Gastroesophageal sphincter (tissue), 3 donors: ENCODE results near the gene UBAC2.

Source experiments
- EP300 ChIP-seq: sonication (generic); formaldehyde crosslinking; IDR thresholded peaks from one replicate; pipeline ENCODE4 v1.6.1; 2017; ENCODE audit warnings: antibody characterized with exemption, mild to moderate bottlenecking
- POLR2A ChIP-seq, 2 donors: fragments of 450-650 bp; IDR thresholded peaks; one replicate each; pipeline ENCODE4 v1.6.1; 2017; ENCODE audit warnings: antibody characterized with exemption in 2 of 2, mild to moderate bottlenecking in 2 of 2, moderate library complexity in 1 of 2
- POLR2AphosphoS5 ChIP-seq: sonication (generic); formaldehyde crosslinking; IDR thresholded peaks from one replicate; pipeline ENCODE4 v1.6.1; 2017; ENCODE audit warnings: antibody characterized with exemption
- TF ChIP-seq, protein P1 (sequence below), 4 experiments: fragments of 200-600 bp in 2 of 4; fragments of 450-650 bp in 2 of 4; sonication (generic) in 1 of 4; IDR thresholded peaks; one replicate each; pipeline ENCODE4 v1.5.1; 2017 to 2019; ENCODE audit warnings: antibody characterized with exemption in 4 of 4, mild to moderate bottlenecking in 2 of 4, moderate library complexity in 2 of 4

GRCh38 chr13:99359528-99359927, 158.9 kb downstream of the UBAC2 start:
- TF ChIP-seq, protein P1, sequence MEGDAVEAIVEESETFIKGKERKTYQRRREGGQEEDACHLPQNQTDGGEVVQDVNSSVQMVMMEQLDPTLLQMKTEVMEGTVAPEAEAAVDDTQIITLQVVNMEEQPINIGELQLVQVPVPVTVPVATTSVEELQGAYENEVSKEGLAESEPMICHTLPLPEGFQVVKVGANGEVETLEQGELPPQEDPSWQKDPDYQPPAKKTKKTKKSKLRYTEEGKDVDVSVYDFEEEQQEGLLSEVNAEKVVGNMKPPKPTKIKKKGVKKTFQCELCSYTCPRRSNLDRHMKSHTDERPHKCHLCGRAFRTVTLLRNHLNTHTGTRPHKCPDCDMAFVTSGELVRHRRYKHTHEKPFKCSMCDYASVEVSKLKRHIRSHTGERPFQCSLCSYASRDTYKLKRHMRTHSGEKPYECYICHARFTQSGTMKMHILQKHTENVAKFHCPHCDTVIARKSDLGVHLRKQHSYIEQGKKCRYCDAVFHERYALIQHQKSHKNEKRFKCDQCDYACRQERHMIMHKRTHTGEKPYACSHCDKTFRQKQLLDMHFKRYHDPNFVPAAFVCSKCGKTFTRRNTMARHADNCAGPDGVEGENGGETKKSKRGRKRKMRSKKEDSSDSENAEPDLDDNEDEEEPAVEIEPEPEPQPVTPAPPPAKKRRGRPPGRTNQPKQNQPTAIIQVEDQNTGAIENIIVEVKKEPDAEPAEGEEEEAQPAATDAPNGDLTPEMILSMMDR (IDR thresholded peaks at IDR 0.05), result no peak
- TF ChIP-seq EP300 (no peak), POLR2AphosphoS5 (no peak), POLR2A (IDR thresholded peaks at IDR 0.05) (no peak)
